Bone marrow (tissue), 2 donors: ENCODE data around the gene C1QTNF5.

Experiments used
- DNase-seq, 2 donors: peaks; one replicate each; lab custom pipeline; 2025; lab: John Stamatoyannopoulos, UW

Gene C1QTNF5

GRCh38 chr11:119295178-119295577, 45.5 kb downstream of the C1QTNF5 start:
- DNase-seq = no peak

- no peak for DNase-seq
These were observed 47.2 kb downstream of the C1QTNF5 start for GRCh38 chr11:119293461-119293860.

GRCh38 chr11:119290894-119291497, 49.7 kb downstream of the C1QTNF5 start:
- no peak for DNase-seq
